Retinal pigment epithelial cell (primary cell): Measurements from ENCODE around the gene PADI4.

Source experiments
- DNase-seq: peaks from one replicate; pipeline ENCODE4 v3.0.0-alpha.2; 2010; ENCODE audit warnings: low read depth
- H3K4me3 ChIP-seq: 2 replicates; pipeline ENCODE4 v1.5.1; 2011; ENCODE audit warnings: mild to moderate bottlenecking, low read length, control low read depth, moderate library complexity
- CTCF ChIP-seq: conservative IDR thresholded peaks from 2 replicates; pipeline ENCODE4 v1.5.1; 2011; ENCODE audit warnings: low read depth, low read length, control low read depth, inconsistent platforms

The PADI4 gene

GRCh38 chr1:17307946-17308345, at the start of gene PADI4:
Gene PADI4 (plus strand): TSS chr1:17308197. CDS start chr1:17308223, 26 bp downstream.
- no peak for TF ChIP-seq CTCF
- DNase-seq, result no peak
- no peak within 1 kb of the TSS for H3K4me3 ChIP-seq

GRCh38 chr1:17258758-17259130, 49.3 kb upstream of the PADI4 start:
- no peak overlapping the region for H3K4me3 ChIP-seq
- no peak for DNase-seq
- no peak for TF ChIP-seq CTCF

- DNase-seq, result peak; percentile 40
- no peak for TF ChIP-seq CTCF
- H3K4me3 ChIP-seq, result no peak overlapping the region
These were observed 48.6 kb upstream of the PADI4 start for GRCh38 chr1:17259233-17259873.

GRCh38 chr1:17260264-17260663, 47.7 kb upstream of the PADI4 start:
- no peak for TF ChIP-seq CTCF
- DNase-seq, result no peak
- no peak overlapping the region for H3K4me3 ChIP-seq

GRCh38 chr1:17260738-17261137, 47.3 kb upstream of the PADI4 start:
- TF ChIP-seq CTCF, result no peak
- no peak overlapping the region for H3K4me3 ChIP-seq
- DNase-seq, result no peak

GRCh38 chr1:17263936-17264335, 44.1 kb upstream of the PADI4 start:
- no peak for DNase-seq
- no peak for TF ChIP-seq CTCF
- H3K4me3 ChIP-seq, result no peak overlapping the region

GRCh38 chr1:17264470-17264869, 43.5 kb upstream of the PADI4 start:
- H3K4me3 ChIP-seq, result no peak overlapping the region
- no peak for DNase-seq
- no peak for TF ChIP-seq CTCF
